Memory B cell (primary cell): ENCODE results near the gene APOOL.
"Not testable (repeated sequence)": the region's sequence is repeated elsewhere in the genome, so short reads cannot be mapped to it uniquely, and the experiment has no call there.

Experiments used
- ATAC-seq: fragments of 150-1000 bp; cut with Tn5 transposase; 2 replicates; pipeline ENCODE4 v1.10.0; 2021; ENCODE audit warnings: low read depth, mild to moderate bottlenecking, moderate library complexity
- DNase-seq, 2 donors: peaks; one replicate each; pipeline ENCODE4 v3.0.0; 2022; ENCODE audit warnings: low spot score in 2 of 2
- H3K27ac Mint-ChIP-seq: one replicate; pipeline ENCODE4 v1.8.0; 2022; ENCODE audit warnings: mild to moderate bottlenecking, moderate library complexity, mixed read lengths
- H3K27me3 Mint-ChIP-seq: one replicate; pipeline ENCODE4 v1.8.0; 2022; ENCODE audit warnings: mixed read lengths
- H3K36me3 Mint-ChIP-seq: one replicate; pipeline ENCODE4 v1.8.0; 2022; ENCODE audit warnings: mild to moderate bottlenecking, mixed read lengths
- H3K4me1 Mint-ChIP-seq: one replicate; pipeline ENCODE4 v1.8.0; 2022; ENCODE audit warnings: mixed read lengths
- H3K4me3 Mint-ChIP-seq: one replicate; pipeline ENCODE4 v1.8.0; 2022; ENCODE audit warnings: mild to moderate bottlenecking, moderate library complexity, mixed read lengths
- H3K9me3 Mint-ChIP-seq: one replicate; pipeline ENCODE4 v1.8.0; 2022; ENCODE audit warnings: mixed read lengths

The APOOL gene, protein sequence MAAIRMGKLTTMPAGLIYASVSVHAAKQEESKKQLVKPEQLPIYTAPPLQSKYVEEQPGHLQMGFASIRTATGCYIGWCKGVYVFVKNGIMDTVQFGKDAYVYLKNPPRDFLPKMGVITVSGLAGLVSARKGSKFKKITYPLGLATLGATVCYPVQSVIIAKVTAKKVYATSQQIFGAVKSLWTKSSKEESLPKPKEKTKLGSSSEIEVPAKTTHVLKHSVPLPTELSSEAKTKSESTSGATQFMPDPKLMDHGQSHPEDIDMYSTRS

DNA sequence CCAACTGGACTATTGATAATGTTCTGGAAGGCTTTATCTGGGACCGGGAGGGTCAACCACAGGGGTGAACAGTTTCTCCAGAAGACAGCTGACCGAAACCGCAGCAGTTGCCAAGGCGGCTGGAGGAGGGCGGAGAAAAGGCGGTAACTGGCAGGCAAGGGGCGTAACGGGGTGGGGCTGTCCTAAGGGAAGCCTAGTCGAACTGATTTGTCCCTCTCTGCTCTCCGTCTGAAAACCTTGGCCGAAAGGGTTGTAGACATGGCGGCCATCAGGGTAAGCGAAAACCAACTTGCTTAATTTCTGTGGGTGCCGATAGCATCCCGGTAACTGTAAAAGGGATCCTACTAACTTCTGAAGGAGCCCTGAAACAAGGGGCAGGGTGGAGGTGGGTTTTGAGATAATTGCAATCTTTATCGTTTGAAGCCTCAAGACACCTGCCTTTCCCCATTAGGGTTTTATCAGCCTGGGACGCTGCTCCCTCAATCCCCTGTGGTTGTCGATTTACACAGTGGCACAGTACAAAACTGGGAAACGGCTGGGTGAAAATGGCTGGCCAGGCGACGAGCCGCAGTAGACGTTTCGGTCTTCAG is at the start of gene APOOL:
Gene APOOL (plus strand): TSS at position 223 of the 590 bp plus-strand sequence. CDS start 36 bp downstream, at position 259.
- Mint-ChIP-seq H3K36me3 (peaks cover 5% of the 10 kb centered on the region), H3K9me3 (no peaks in the 10 kb centered on the region), H3K4me3 (peak within 1 kb of the TSS; percentile 92), H3K4me1 (peaks cover 23% of the 10 kb centered on the region), H3K27me3 (no peaks in the 10 kb centered on the region), H3K27ac (peak within 1 kb of the TSS; percentile 86)
- DNase-seq = peak; percentile 60 to 69
- ATAC-seq = peak; percentile 95

DNA sequence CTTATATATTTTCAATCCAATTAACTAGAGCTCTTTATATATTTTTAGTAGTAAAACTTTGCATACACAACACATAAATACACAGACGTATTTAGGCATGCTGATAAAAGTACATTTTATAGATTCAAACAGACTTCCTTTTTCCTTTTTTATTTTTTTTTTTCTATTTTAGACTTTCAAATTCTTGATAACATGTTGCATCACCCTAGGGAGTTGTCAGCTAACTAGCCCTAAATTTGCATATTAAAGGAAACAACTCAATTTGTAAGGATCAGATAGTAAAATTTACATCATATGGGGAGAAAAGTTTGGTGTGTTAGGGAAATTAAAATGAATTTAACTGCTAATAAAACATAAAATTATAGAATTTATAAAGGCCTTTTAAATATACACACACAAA is 47.4 kb upstream of the APOOL start:
- Mint-ChIP-seq H3K4me3 (no peak overlapping the region), H3K9me3 (no peaks in the 10 kb centered on the region), H3K36me3 (no peaks in the 10 kb centered on the region), H3K27ac (no peak overlapping the region), H3K27me3 (no peaks in the 10 kb centered on the region), H3K4me1 (no peaks in the 10 kb centered on the region)
- DNase-seq (no peak), ATAC-seq (no peak)

DNA sequence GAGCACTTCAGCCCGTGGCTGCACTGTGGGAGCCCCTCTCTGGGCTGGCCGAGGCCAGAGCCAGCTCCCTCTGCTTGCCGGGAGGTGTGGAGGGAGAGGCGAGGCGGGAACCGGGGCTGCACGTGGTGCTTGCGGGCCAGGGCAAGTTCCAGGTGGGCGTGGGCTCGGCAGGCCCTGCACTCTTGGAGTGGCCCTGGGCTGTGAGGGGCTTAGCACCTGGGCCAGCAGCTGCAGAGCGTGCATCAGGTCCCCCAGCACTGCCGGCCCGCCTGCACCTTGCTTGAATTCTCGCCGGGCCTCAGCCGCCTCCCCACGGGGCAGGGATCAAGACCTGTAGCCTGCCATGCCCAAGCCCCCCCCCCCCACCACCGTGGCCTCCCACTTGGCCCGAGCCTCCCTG is 28.9 kb upstream of the APOOL start:
- no peaks in the 10 kb centered on the region for H3K27me3 Mint-ChIP-seq
- no peaks in the 10 kb centered on the region for H3K4me1 Mint-ChIP-seq
- DNase-seq = no peak
- no peak overlapping the region for H3K27ac Mint-ChIP-seq
- H3K36me3 Mint-ChIP-seq = no peaks in the 10 kb centered on the region
- H3K9me3 Mint-ChIP-seq = peaks cover 4% of the 10 kb centered on the region
- no peak for ATAC-seq
- no peak overlapping the region for H3K4me3 Mint-ChIP-seq

DNA sequence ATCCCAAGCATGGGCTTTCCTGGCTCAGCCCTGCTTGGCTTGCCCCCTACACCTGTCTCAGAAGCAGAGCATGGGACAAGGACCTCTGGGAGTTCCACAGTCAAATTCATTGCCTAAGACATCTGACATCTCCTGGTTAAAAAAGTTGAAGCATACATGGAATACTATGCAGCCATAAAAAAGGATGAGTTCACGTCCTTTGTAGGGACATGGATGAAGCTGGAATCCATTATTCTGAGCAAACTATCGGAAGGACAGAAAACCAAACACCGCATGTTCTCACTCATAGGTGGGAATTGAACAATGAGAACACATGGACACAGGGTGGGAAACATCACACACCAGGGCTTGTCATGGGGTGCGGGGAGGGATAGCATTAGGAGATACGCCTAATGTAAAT is 11.9 kb upstream of the APOOL start:
- H3K9me3 Mint-ChIP-seq, H3K4me1 Mint-ChIP-seq, H3K27ac Mint-ChIP-seq, H3K36me3 Mint-ChIP-seq, ATAC-seq, H3K4me3 Mint-ChIP-seq, DNase-seq, H3K27me3 Mint-ChIP-seq: not testable (repeated sequence)

DNA sequence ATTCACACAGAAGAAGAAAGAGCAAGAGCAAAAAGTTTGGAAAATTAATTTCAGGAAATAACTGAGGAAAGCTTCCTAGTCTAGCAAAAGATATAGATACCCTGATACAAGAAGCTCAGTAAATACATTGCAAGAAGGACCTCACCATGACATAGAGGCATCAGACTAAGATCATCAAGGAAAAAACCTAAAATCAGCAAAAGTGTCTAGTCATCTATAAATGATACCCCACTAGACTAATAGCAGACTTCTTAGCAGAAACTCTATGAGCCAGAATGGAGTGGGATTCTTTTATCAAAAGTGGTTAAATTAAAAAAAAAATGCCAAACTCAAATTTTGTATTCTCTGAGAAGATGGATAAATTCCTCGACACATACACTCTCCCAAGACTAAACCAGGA is 10.5 kb upstream of the APOOL start:
- ATAC-seq = no peak

DNA sequence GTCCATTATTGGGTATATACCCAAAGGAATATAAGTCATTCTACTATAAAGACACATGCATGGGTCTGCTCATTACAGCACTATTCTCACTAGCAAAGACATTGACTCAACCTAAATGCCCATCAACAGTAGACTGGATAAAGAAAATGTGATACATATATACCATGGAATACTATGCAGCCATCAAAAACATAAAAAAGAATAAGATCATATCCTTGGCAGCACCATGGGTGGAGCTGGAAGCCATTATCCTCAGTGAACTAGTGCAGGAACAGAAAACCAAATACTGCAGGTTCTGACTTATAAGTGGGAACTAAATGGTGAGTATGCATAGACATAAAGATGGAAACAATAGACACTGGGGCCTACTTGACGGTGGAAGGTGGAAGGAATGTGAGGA is 2.3 kb upstream of the APOOL start:
- no peaks in the 10 kb centered on the region for H3K27me3 Mint-ChIP-seq
- H3K4me3 Mint-ChIP-seq = no peak overlapping the region
- no peaks in the 10 kb centered on the region for H3K9me3 Mint-ChIP-seq
- peaks cover 3% of the 10 kb centered on the region for H3K36me3 Mint-ChIP-seq
- no peak overlapping the region for H3K27ac Mint-ChIP-seq
- no peak for ATAC-seq
- H3K4me1 Mint-ChIP-seq = peaks cover 12% of the 10 kb centered on the region
- no peak for DNase-seq

More for the DNA sequence above, 10.5 kb upstream of the APOOL start:
- peaks cover 5% of the 10 kb centered on the region for H3K27me3 Mint-ChIP-seq
- H3K9me3 Mint-ChIP-seq = no peaks in the 10 kb centered on the region
- no peak overlapping the region for H3K4me3 Mint-ChIP-seq
- no peak overlapping the region for H3K27ac Mint-ChIP-seq
- no peaks in the 10 kb centered on the region for H3K4me1 Mint-ChIP-seq
- H3K36me3 Mint-ChIP-seq = no peaks in the 10 kb centered on the region
- DNase-seq = no peak

DNA sequence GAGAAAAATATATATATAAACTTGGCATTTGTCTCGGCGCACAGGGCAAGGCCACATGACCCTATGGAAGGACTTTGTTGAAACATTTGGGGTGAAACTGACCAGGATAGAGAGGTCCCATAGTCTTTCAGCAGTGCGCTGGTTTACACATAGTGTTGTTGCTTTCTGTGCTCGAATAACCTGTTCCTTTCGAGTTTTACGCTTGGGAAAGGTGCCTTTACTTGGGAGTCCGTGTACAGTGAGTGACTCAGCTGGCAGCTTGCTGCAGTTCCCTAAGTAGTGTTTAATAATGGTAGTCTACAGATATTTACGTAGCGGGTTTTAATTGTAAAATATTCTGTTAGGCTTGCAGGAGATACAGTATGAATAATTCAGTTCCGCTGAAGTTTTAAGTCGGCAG is 578 bp downstream of the APOOL start:
- DNase-seq (no peak), ATAC-seq (no peak)
- peaks cover 5% of the 10 kb centered on the region for H3K36me3 Mint-ChIP-seq
- H3K27ac Mint-ChIP-seq = peak overlapping the region; percentile 86
- H3K4me1 Mint-ChIP-seq = peaks cover 26% of the 10 kb centered on the region
- peak overlapping the region; percentile 92 for H3K4me3 Mint-ChIP-seq
- no peaks in the 10 kb centered on the region for H3K27me3 Mint-ChIP-seq
- no peaks in the 10 kb centered on the region for H3K9me3 Mint-ChIP-seq

DNA sequence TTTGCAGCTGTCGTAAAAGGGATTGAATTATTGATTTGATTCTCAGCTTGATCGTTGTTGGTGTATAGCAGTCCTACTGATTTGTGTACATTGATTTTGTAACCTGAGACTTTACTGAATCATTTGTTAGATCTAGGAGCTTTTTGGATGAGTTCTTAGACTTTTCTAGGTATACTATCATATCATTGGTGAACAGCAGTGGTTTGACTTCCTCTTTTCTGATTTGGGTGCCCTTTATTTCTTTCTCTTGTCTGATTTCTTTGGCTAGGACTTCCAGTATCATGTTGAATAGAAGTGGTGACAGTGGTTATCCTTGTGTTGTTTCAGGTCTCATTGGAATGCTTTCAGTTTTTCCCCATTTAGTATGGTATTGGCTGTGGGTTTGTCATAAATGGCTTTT is 8.4 kb downstream of the APOOL start:
- peaks cover 2% of the 10 kb centered on the region for H3K9me3 Mint-ChIP-seq
- H3K4me1 Mint-ChIP-seq = peaks cover 25% of the 10 kb centered on the region
- H3K36me3 Mint-ChIP-seq = peaks cover 15% of the 10 kb centered on the region
- no peak overlapping the region for H3K4me3 Mint-ChIP-seq
- ATAC-seq (no peak), DNase-seq (no peak)
- no peak overlapping the region for H3K27ac Mint-ChIP-seq
- no peaks in the 10 kb centered on the region for H3K27me3 Mint-ChIP-seq

DNA sequence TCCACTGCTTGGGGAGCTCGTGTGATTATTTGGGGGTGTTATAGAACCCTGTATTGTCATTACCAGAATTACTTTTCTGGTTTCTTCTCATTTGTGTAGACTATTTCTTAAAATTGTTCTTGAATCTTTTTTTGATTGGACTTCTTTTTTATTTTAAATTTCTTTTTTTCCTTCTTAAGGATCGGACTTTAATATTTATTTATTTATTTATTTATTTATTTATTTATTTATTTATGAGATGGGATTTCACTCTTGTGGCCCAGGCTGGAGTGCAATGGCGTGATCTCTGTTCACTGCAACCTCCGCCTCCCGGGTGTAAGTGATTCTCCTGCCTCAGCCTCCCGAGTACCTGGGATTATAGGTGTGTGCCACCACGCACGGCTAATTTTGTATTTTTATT is 11.7 kb downstream of the APOOL start:
- not testable (repeated sequence) for DNase-seq, H3K4me3 Mint-ChIP-seq, ATAC-seq, H3K27me3 Mint-ChIP-seq, H3K27ac Mint-ChIP-seq, H3K9me3 Mint-ChIP-seq
- peaks cover 15% of the 10 kb centered on the region for H3K4me1 Mint-ChIP-seq
- peaks cover 20% of the 10 kb centered on the region for H3K36me3 Mint-ChIP-seq

DNA sequence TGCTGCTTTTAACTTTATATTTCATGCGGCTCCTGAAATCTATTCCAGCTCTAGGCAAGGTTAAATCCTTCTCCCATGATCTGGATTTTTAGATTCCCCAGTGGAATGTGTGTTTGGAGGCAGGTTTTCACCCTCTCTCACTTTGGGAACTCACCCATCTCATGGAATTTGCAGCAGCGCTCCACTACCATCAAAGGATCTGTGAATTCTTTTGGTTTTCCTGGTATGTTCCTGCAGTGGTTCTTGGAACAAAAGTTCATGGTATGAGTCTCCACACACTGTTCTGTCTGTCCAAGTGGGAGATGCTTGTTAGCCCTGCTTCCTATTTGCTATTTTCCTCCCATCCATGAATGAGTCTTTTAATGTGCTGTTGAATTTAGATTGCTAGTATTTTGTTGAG is 14.0 kb downstream of the APOOL start:
- Mint-ChIP-seq H3K36me3 (peaks cover 18% of the 10 kb centered on the region), H3K27ac (no peak overlapping the region), H3K27me3 (no peaks in the 10 kb centered on the region), H3K4me1 (peaks cover 13% of the 10 kb centered on the region), H3K4me3 (no peak overlapping the region), H3K9me3 (peaks cover 3% of the 10 kb centered on the region)
- ATAC-seq (no peak), DNase-seq (no peak)

DNA sequence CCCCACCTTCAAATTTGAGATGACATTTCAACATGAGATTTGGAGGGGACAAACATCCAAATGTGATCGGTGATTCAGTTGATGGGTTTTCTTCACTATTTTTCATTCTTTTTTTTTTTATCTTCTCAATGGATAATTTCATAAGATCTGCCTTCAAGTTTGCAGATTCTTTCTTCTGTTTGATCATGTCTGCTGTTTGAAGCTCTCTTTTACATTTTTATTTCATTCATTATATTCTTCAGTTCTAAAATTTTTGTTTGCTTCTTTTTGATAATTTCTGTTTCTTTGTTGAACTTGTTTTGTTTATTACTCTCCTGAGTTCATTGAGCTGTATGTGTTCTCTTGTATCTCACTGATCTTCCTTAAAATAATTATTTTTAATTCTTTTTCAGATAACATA is 14.8 kb downstream of the APOOL start:
- H3K4me1 Mint-ChIP-seq = peaks cover 6% of the 10 kb centered on the region
- DNase-seq (no peak), ATAC-seq (no peak)
- no peak overlapping the region for H3K27ac Mint-ChIP-seq
- no peaks in the 10 kb centered on the region for H3K27me3 Mint-ChIP-seq
- peaks cover 16% of the 10 kb centered on the region for H3K36me3 Mint-ChIP-seq
- H3K4me3 Mint-ChIP-seq = no peak overlapping the region
- peaks cover 3% of the 10 kb centered on the region for H3K9me3 Mint-ChIP-seq

DNA sequence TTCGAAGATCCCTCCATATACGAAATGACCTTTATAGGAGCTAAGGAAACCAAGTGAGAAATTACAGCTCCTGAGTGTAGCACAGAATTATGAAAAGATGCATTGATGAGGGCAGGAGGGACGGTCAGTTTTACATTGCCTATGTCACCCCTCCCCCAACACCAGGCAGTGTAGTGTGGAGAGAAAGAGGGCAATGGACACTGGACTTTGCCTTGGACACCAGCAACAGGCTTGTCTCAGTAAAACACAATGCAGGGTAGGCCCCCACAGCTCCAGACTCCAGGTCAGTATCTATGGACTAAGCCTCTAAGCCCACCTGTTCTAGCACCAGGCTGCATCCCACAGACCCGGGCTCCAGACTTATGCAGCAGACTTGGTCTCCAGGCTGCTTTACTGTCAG is 16.5 kb downstream of the APOOL start:
- Mint-ChIP-seq H3K27me3 (no peaks in the 10 kb centered on the region), H3K9me3 (peaks cover 3% of the 10 kb centered on the region)

DNA sequence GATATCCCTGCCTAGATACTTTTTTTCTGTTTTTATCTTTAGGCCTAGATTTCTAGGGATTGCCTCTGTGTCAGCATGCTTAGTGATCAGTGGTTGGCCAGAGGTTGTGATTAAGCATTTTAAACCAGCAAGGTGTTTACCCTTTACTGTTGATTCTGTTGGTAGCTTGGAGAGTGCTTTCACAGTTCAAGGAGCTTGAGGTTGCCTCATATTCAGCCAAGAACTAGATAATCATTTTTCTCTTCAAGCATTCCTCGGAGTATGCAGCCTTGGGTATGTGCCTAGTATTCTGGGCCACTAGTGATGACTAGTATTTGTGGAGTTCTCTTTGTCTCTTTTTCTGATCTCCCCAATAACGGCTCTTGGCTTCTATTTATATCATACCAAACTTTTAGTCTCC is 20.4 kb downstream of the APOOL start:
- Mint-ChIP-seq H3K27ac (no peak overlapping the region), H3K9me3 (peaks cover 1% of the 10 kb centered on the region), H3K4me3 (no peak overlapping the region), H3K27me3 (no peaks in the 10 kb centered on the region), H3K36me3 (peaks cover 12% of the 10 kb centered on the region), H3K4me1 (no peaks in the 10 kb centered on the region)
- DNase-seq = no peak
- ATAC-seq = no peak

More for the DNA sequence above, 16.5 kb downstream of the APOOL start:
- no peak overlapping the region for H3K4me3 Mint-ChIP-seq
- peaks cover 16% of the 10 kb centered on the region for H3K36me3 Mint-ChIP-seq
- DNase-seq = no peak
- H3K27ac Mint-ChIP-seq = no peak overlapping the region
- no peak for ATAC-seq
- no peaks in the 10 kb centered on the region for H3K4me1 Mint-ChIP-seq

DNA sequence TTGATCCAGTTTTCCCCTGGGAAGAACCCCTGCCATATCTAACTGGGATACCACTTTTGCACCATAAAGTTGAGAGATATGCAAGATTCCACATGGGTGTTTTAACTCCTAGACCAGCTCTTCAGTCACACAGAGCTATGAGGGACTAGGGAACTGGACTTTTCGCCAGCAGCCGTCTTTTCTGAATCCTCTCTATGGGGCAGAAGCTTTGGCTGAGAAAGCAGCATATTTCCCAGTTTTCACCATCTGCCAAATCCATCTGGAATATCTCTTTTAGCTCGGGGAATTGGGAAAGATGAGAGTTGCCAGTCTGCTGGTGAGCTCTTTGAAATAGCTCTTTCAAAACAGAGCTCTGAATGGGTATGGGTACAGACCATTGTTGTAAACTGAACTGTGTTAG is 20.9 kb downstream of the APOOL start:
- H3K4me1 Mint-ChIP-seq = no peaks in the 10 kb centered on the region
- H3K27me3 Mint-ChIP-seq = no peaks in the 10 kb centered on the region
- H3K27ac Mint-ChIP-seq = no peak overlapping the region
- H3K36me3 Mint-ChIP-seq = peaks cover 12% of the 10 kb centered on the region
- DNase-seq (no peak), ATAC-seq (no peak)
- peaks cover 1% of the 10 kb centered on the region for H3K9me3 Mint-ChIP-seq
- H3K4me3 Mint-ChIP-seq = no peak overlapping the region

DNA sequence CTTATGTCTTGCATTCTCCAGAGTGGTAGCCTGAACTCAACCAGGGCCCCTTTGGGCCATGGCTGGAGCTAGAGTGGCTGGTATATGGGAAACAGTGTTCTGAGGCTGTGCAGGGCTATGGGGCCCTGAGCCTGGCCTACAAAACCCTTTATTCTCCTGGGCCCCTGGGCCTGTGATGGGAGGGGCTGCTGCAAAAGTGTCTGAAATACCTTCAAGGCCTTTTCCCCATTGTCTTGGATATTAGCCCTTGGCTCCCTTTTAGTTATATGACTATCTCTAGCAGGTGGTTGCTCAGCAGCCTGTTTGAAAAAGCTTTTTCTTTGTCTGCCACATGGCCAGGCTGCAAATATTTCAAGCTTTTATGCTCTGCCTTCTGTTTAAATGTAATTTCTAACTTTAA is 22.5 kb downstream of the APOOL start:
- ATAC-seq (no peak), DNase-seq (no peak)
- Mint-ChIP-seq H3K9me3 (peaks cover 1% of the 10 kb centered on the region), H3K36me3 (peaks cover 12% of the 10 kb centered on the region), H3K27ac (no peak overlapping the region), H3K4me3 (no peak overlapping the region), H3K27me3 (no peaks in the 10 kb centered on the region), H3K4me1 (no peaks in the 10 kb centered on the region)
